Measurements from ENCODE around the gene PTGR3. TPM values are rescaled to one million over a fixed set of nuclear protein-coding genes. Genes with fewer than 3 reads are reported as not detected.

Gene PTGR3
- total RNA-seq, 1 donor from 2014 or later = 8.9 TPM

- TF ChIP-seq, protein P1, sequence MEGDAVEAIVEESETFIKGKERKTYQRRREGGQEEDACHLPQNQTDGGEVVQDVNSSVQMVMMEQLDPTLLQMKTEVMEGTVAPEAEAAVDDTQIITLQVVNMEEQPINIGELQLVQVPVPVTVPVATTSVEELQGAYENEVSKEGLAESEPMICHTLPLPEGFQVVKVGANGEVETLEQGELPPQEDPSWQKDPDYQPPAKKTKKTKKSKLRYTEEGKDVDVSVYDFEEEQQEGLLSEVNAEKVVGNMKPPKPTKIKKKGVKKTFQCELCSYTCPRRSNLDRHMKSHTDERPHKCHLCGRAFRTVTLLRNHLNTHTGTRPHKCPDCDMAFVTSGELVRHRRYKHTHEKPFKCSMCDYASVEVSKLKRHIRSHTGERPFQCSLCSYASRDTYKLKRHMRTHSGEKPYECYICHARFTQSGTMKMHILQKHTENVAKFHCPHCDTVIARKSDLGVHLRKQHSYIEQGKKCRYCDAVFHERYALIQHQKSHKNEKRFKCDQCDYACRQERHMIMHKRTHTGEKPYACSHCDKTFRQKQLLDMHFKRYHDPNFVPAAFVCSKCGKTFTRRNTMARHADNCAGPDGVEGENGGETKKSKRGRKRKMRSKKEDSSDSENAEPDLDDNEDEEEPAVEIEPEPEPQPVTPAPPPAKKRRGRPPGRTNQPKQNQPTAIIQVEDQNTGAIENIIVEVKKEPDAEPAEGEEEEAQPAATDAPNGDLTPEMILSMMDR (IDR thresholded peaks at IDR 0.05) = no peak
- H3K36me3 Mint-ChIP-seq (ENCODE audit: low read depth) = peaks cover 5% of the 10 kb centered on the region
- H3K9me3 Mint-ChIP-seq (ENCODE audit: low read depth) = no peaks in the 10 kb centered on the region
- peaks cover 22% of the 10 kb centered on the region for H3K27me3 Mint-ChIP-seq (ENCODE audit: low read depth)
- H3K4me1 Mint-ChIP-seq (ENCODE audit: low read depth) = peaks cover 32% of the 10 kb centered on the region
- DNase-seq (ENCODE audit: low spot score) = no peak
- H3K27ac Mint-ChIP-seq (ENCODE audit: unreplicated experiment) = no peak overlapping the region
- peak overlapping the region; percentile 62 for H3K4me3 Mint-ChIP-seq (ENCODE audit: unreplicated experiment)
These were observed 4.0 kb downstream of the PTGR3 start for GRCh38 chr18:75204732-75205513.

GRCh38 chr18:75204269-75204731, 4.6 kb downstream of the PTGR3 start:
- Mint-ChIP-seq H3K27ac (ENCODE audit: unreplicated experiment) (no peak overlapping the region), H3K9me3 (ENCODE audit: low read depth) (no peaks in the 10 kb centered on the region), H3K36me3 (ENCODE audit: low read depth) (peaks cover 5% of the 10 kb centered on the region), H3K4me1 (ENCODE audit: low read depth) (peaks cover 28% of the 10 kb centered on the region), H3K4me3 (ENCODE audit: unreplicated experiment) (peak overlapping the region; percentile 9), H3K27me3 (ENCODE audit: low read depth) (peaks cover 22% of the 10 kb centered on the region)
- TF ChIP-seq, protein P1 (IDR thresholded peaks at IDR 0.05) = no peak
- DNase-seq (ENCODE audit: low spot score) = no peak

DNA sequence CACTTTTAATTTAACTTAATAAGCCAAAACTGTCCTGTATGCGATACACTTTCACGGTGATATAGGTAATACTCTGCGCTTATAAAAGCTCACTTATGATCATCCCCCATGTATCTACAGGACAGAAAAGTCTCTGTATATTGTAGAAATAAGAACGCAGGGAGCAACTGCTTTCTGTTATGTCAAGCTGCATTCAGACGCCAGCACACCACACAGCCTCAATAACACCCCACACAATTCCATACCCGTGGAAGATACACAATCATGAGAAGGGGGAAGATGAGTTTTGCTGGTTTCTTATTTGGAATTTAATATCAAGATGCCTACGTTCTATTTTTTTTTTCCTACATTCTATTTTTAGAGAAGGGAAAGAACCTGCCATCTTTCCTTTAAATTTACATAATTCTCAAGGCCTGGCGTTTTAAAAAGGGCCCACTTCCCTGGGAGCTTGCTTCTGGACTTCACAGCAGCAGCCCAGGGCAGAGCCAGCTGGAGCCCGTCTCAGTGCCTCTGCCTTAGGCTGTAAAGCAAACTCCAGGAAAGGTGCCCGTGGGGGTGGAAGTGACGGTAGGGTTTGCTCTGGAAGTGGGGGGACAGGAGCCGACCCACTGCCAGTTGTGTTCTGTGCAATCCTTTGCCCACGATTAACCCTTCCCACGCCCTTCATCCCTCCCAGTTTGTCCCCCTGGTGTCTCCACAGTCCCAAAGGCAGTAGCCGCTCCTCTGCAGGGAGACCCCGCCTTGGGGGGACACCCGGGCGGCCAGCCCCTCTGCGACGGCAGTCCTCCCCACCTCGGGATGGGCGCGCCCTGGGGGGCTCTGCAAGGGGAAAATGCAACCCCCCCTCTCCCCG, 5.3 kb downstream of the PTGR3 start:
- Mint-ChIP-seq H3K27ac (ENCODE audit: unreplicated experiment) (no peak overlapping the region), H3K9me3 (ENCODE audit: low read depth) (no peaks in the 10 kb centered on the region), H3K4me1 (ENCODE audit: low read depth) (peaks cover 28% of the 10 kb centered on the region), H3K27me3 (ENCODE audit: low read depth) (peaks cover 22% of the 10 kb centered on the region), H3K36me3 (ENCODE audit: low read depth) (peaks cover 5% of the 10 kb centered on the region), H3K4me3 (ENCODE audit: unreplicated experiment) (no peak overlapping the region)
- DNase-seq (ENCODE audit: low spot score) = no peak
- TF ChIP-seq, protein P1 (IDR thresholded peaks at IDR 0.05) = no peak

GRCh38 chr18:75202696-75203365, 6.1 kb downstream of the PTGR3 start:
- DNase-seq (ENCODE audit: low spot score) = no peak
- Mint-ChIP-seq H3K4me1 (ENCODE audit: low read depth) (peaks cover 24% of the 10 kb centered on the region), H3K27me3 (ENCODE audit: low read depth) (peaks cover 22% of the 10 kb centered on the region), H3K9me3 (ENCODE audit: low read depth) (no peaks in the 10 kb centered on the region), H3K4me3 (ENCODE audit: unreplicated experiment) (no peak overlapping the region), H3K27ac (ENCODE audit: unreplicated experiment) (no peak overlapping the region), H3K36me3 (ENCODE audit: low read depth) (peaks cover 5% of the 10 kb centered on the region)
- TF ChIP-seq, protein P1 (IDR thresholded peaks at IDR 0.05) = no peak

Data from chondrocyte (in vitro differentiated cells).